Endothelial cell of umbilical vein (primary cell): ENCODE measurements around the gene ULK1. TPM values are rescaled to one million over a fixed set of nuclear protein-coding genes. Genes with fewer than 3 reads are reported as not detected.

Experiments
- BruUV-seq: library from RNA; stranded (reverse); fragments of 400-500 nt; replicated peaks from 2 replicates; lab custom pipeline; 2021; lab: Mats Ljungman, UMichigan
- CTCF ChIA-PET: fragments of 300-600, 350-600 bp; sonication (Branson Sonifier 250); formaldehyde crosslinking; loops from one replicate; lab custom pipeline; 2021; ENCODE audit warnings: antibody characterized with exemption, inconsistent platforms; lab: Charles Lee
- POLR2A ChIA-PET: fragments of 300-600, 350-600 bp; sonication (Branson Sonifier 250); formaldehyde crosslinking; loops from one replicate; lab custom pipeline; 2021; ENCODE audit warnings: antibody characterized with exemption, inconsistent platforms; lab: Charles Lee
- DNase-seq: peaks from one replicate; pipeline ENCODE4 v3.0.0-alpha.2; 2011; ENCODE audit warnings: low read depth, low spot score
- FAIRE-seq: peaks from 2 replicates; lab custom pipeline; 2011; peaks lifted over from hg19 to GRCh38; lab: Jason Lieb, UNC
- H2AFZ ChIP-seq: 2 replicates; pipeline ENCODE4 v1.6.0; 2012; ENCODE audit warnings: low read depth, low read length, control low read depth, inconsistent platforms
- H3K27ac ChIP-seq: 2 replicates; pipeline ENCODE4 v1.5.1; 2011; ENCODE audit warnings: low read depth, mild to moderate bottlenecking, control low read depth, low read length, moderate library complexity; ENCODE audit not compliant: insufficient read depth
- H3K27me3 ChIP-seq, 2 experiments: 2 replicates each; pipeline versions ENCODE4 v1.6.0 to v1.6.1; 2011; ENCODE audit warnings: low read length in 2 of 2, mixed read lengths in 1 of 2; ENCODE audit not compliant: control insufficient read depth in 2 of 2, insufficient read depth in 2 of 2
- H3K36me3 ChIP-seq, 2 experiments: 2 replicates in 1 of 2; 3 replicates in 1 of 2; pipeline ENCODE4 v1.5.1; 2011; ENCODE audit warnings: low read length in 2 of 2, mild to moderate bottlenecking in 1 of 2, moderate library complexity in 1 of 2; ENCODE audit not compliant: control insufficient read depth in 2 of 2, insufficient read depth in 2 of 2; ENCODE audit errors: extremely low read depth in 1 of 2
- H3K4me1 ChIP-seq: 3 replicates; pipeline ENCODE4 v1.5.1; 2011; ENCODE audit warnings: mild to moderate bottlenecking, low read length; ENCODE audit not compliant: control insufficient read depth, insufficient read depth; ENCODE audit errors: extremely low read depth
- H3K4me2 ChIP-seq: 2 replicates; pipeline ENCODE4 v1.6.1; 2011; ENCODE audit warnings: low read length, control low read depth, mixed read lengths; ENCODE audit not compliant: insufficient read depth
- H3K4me3 ChIP-seq, 3 experiments: fragments of 200-600 bp in 1 of 3; sonication (generic), shearing (Covaris generic) in 1 of 3; replicated peaks in 1 of 3; 2 replicates each; pipeline ENCODE4 v1.5.1; 2011 to 2016; ENCODE audit warnings: control low read depth in 3 of 3, low read length in 3 of 3, mild to moderate bottlenecking in 2 of 3, inconsistent platforms in 1 of 3, low read depth in 1 of 3, moderate library complexity in 1 of 3; ENCODE audit not compliant: insufficient read depth in 1 of 3
- H3K79me2 ChIP-seq: 2 replicates; pipeline ENCODE4 v1.6.0; 2012; ENCODE audit warnings: low read length, inconsistent platforms; ENCODE audit not compliant: control insufficient read depth, insufficient read depth
- H3K9ac ChIP-seq: replicated peaks from 2 replicates; pipeline ENCODE3; 2011; ENCODE audit warnings: low read length, control low read depth; ENCODE audit not compliant: insufficient read depth; ENCODE audit errors: extremely low read depth
- H3K9me1 ChIP-seq: replicated peaks from 3 replicates; pipeline ENCODE4 v1.6.0; 2011; ENCODE audit warnings: mild to moderate bottlenecking, low read length; ENCODE audit not compliant: control insufficient read depth, insufficient read depth; ENCODE audit errors: extremely low read depth
- H3K9me3 ChIP-seq: replicated peaks from 2 replicates; pipeline ENCODE4 v1.5.1; 2012; ENCODE audit warnings: low read length, inconsistent platforms; ENCODE audit not compliant: control insufficient read depth, insufficient read depth
- H4K20me1 ChIP-seq: replicated peaks from 2 replicates; pipeline ENCODE3; 2011; ENCODE audit warnings: mild to moderate bottlenecking, low read length; ENCODE audit not compliant: control insufficient read depth, insufficient read depth; ENCODE audit errors: extremely low read depth
- EZH2 ChIP-seq: IDR thresholded peaks from 2 replicates; pipeline ENCODE4 v1.6.1; 2012; ENCODE audit warnings: borderline replicate concordance, low read depth, mild to moderate bottlenecking, moderate library complexity, low read length, inconsistent platforms; ENCODE audit not compliant: severe bottlenecking
- FOS ChIP-seq: IDR thresholded peaks from 2 replicates; pipeline ENCODE4 v1.6.1; 2011; ENCODE audit warnings: mild to moderate bottlenecking, low read length, moderate library complexity, borderline replicate concordance; ENCODE audit not compliant: insufficient read depth
- GATA2 ChIP-seq: IDR thresholded peaks from 2 replicates; pipeline ENCODE4 v1.7.0; 2011; ENCODE audit warnings: low read depth, mild to moderate bottlenecking, moderate library complexity, mixed read lengths, low read length; ENCODE audit not compliant: insufficient read length, insufficient read depth
- JUN ChIP-seq: IDR thresholded peaks from 2 replicates; pipeline ENCODE4 v1.6.1; 2011; ENCODE audit warnings: borderline replicate concordance, low read depth; ENCODE audit not compliant: insufficient read length, insufficient read depth
- MYC ChIP-seq: IDR thresholded peaks from one replicate; pipeline ENCODE4 v1.6.1; 2011; ENCODE audit warnings: mild to moderate bottlenecking, low read depth, low read length
- POLR2A ChIP-seq: IDR thresholded peaks from 2 replicates; pipeline ENCODE4 v1.6.1; 2012; ENCODE audit warnings: low read depth, mild to moderate bottlenecking, control low read depth, low read length
- POLR2AphosphoS5 ChIP-seq: IDR thresholded peaks from 2 replicates; pipeline ENCODE4 v1.6.1; 2012; ENCODE audit warnings: low read depth, mild to moderate bottlenecking, control low read depth, low read length, moderate library complexity; ENCODE audit not compliant: insufficient read depth
- dilution Hi-C: fragments of 300-500 bp; cut with MboI; formaldehyde crosslinking; loops from one replicate; pipeline ENCODE4 v1.15.0; 2019; ENCODE audit warnings: low sequenced_read_pairs; ENCODE audit not compliant: extremely low pct_ligation_motif_present
- intact Hi-C: fragments of 100-400 bp; cut with micrococcal nuclease; formaldehyde crosslinking; loops from one replicate; pipeline ENCODE4 v1.10.0; 2022
- polyA plus RNA-seq, 4 experiments: library from polyadenylated mRNA; depleted of rRNA in 3 of 4; stranded (reverse) in 3 of 4; unstranded in 1 of 4; fragments of >200 nt; gene quantifications; 2 replicates each; pipeline versions ENCODE4 v1.2.1 to v1.2.3, GENCODE V29; 2011 to 2012; ENCODE audit warnings: missing spikeins in 1 of 4
- total RNA-seq: library from RNA; stranded (reverse); gene quantifications from 2 replicates; pipeline ENCODE4 v1.2.3, GENCODE V29; 2021
- TF ChIP-seq, protein P1 (sequence below): IDR thresholded peaks from 2 replicates; pipeline ENCODE4 v1.6.1; 2011; ENCODE audit not compliant: insufficient read depth, insufficient read length
- TF ChIP-seq, protein P2 (sequence below), 2 donors: IDR thresholded peaks; 1 replicate in 1 of 2; 2 replicates in 1 of 2; pipeline ENCODE4 v1.5.1; 2011; ENCODE audit warnings: low read length in 2 of 2, mild to moderate bottlenecking in 2 of 2, moderate library complexity in 2 of 2, control low read depth in 1 of 2, inconsistent platforms in 1 of 2, low read depth in 1 of 2; ENCODE audit not compliant: insufficient read depth in 1 of 2; ENCODE audit errors: extremely low read depth in 1 of 2

ULK1 gene
- total and polyA plus RNA-seq, 2 donors (not counting 3 experiments of a cell fraction or from before 2014, with no cell fraction given) = 14.4 to 38.2 TPM

DNA sequence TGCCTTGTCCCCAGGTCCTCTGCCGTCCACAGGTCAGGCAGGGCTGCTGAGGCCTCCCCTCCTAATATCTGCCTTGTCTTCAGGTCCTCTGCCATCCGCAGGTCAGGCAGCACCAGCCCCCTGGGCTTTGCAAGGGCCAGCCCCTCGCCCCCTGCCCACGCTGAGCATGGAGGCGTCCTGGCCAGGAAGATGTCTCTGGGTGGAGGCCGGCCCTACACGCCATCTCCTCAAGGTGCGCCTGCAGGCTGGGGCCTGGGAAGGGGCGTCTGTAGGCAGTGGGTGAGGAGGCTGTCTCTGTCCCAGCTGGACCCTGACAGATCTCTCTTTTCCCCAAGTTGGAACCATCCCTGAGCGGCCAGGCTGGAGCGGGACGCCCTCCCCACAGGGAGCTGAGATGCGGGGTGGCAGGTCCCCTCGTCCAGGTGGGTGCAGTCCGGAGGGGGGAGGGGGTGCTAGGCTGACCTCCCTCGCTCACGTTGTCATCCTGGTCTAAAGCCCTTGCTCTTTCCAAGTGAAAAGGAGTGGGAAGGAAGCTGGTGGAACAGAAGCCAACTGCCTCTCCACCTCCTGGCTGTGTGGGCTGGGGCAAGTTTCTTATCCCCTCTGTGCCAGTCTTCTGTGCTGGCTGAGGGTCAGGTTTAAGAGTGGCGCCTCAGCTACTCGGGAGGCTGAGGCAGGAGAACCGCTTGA, 20.7 kb downstream of the ULK1 start:
- ChIA-PET CTCF (interaction anchor here (0.9 kb wide), 1 partner anchor 53 kb away, joined by 3 read pairs; no protein-coding TSS in a partner anchor), POLR2A (no interaction called here)
- Histone ChIP-seq H3K9me3 (no peaks in the 10 kb centered on the region), H4K20me1 (no peaks in the 10 kb centered on the region), H3K4me2 (no peak overlapping the region), H3K4me3 (no peak overlapping the region), H3K27ac (no peak overlapping the region), H3K4me1 (peaks cover 12% of the 10 kb centered on the region), H3K79me2 (no peaks in the 10 kb centered on the region), H3K9ac (no peak overlapping the region), H2AFZ (no peak overlapping the region), H3K27me3 (no peaks in the 10 kb centered on the region), H3K9me1 (no peaks in the 10 kb centered on the region), H3K36me3 (peaks cover 11 to 58% of the 10 kb centered on the region in 2 experiments)
- dilution Hi-C loops = no loop called here
- no TSS peak for BruUV-seq
- intact Hi-C loops = no loop called here
- no peak for TF ChIP-seq POLR2A
- no peak for TF ChIP-seq GATA2
- TF ChIP-seq, protein P1, sequence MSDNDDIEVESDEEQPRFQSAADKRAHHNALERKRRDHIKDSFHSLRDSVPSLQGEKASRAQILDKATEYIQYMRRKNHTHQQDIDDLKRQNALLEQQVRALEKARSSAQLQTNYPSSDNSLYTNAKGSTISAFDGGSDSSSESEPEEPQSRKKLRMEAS = no peak
- no peak for TF ChIP-seq JUN
- TF ChIP-seq, protein P2, sequence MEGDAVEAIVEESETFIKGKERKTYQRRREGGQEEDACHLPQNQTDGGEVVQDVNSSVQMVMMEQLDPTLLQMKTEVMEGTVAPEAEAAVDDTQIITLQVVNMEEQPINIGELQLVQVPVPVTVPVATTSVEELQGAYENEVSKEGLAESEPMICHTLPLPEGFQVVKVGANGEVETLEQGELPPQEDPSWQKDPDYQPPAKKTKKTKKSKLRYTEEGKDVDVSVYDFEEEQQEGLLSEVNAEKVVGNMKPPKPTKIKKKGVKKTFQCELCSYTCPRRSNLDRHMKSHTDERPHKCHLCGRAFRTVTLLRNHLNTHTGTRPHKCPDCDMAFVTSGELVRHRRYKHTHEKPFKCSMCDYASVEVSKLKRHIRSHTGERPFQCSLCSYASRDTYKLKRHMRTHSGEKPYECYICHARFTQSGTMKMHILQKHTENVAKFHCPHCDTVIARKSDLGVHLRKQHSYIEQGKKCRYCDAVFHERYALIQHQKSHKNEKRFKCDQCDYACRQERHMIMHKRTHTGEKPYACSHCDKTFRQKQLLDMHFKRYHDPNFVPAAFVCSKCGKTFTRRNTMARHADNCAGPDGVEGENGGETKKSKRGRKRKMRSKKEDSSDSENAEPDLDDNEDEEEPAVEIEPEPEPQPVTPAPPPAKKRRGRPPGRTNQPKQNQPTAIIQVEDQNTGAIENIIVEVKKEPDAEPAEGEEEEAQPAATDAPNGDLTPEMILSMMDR (IDR thresholded peaks at IDR 0.05; ENCODE audit: extremely low read depth in 1 of 2, insufficient read depth in 1 of 2, low read depth in 1 of 2, low read length in 2 of 2) = no peak
- no peak for TF ChIP-seq POLR2AphosphoS5
- no peak for TF ChIP-seq MYC
- TF ChIP-seq FOS = no peak
- TF ChIP-seq EZH2 = no peak
- FAIRE-seq (no peak), DNase-seq (no peak)
